SH-SY5Y (cell line): ENCODE measurements around the gene ZBED6.

ENCODE experiments used
- GATA2 ChIP-seq: IDR thresholded peaks from 2 replicates; pipeline ENCODE4 v1.6.1; 2011; ENCODE audit warnings: mild to moderate bottlenecking, low read depth, low read length
- GATA3 ChIP-seq: IDR thresholded peaks from 2 replicates; pipeline ENCODE4 v1.6.1; 2011; ENCODE audit warnings: low read depth, mild to moderate bottlenecking, low read length, moderate library complexity

- TF ChIP-seq GATA2 (no peak), GATA3 (no peak)
Observed at GRCh38 chr1:203768256-203768655, 27.2 kb upstream of the ZBED6 start.
